Glomerular visceral epithelial cell (primary cell): ENCODE data around the gene DNAH6.
"Not testable (repeated sequence)": the region's sequence is repeated elsewhere in the genome, so short reads cannot be mapped to it uniquely, and the experiment has no call there.

ENCODE experiments used
- DNase-seq: peaks from one replicate; pipeline ENCODE4 v3.0.0-alpha.2; 2016; ENCODE audit errors: extremely low spot score

Gene DNAH6

GRCh38 chr2:84511024-84511423, 5.3 kb upstream of the DNAH6 start:
- DNase-seq, result not testable (repeated sequence)

- DNase-seq, result no peak
Measured at GRCh38 chr2:84515788-84516187, 510 bp upstream of the DNAH6 start.

- no peak for DNase-seq
Measured at GRCh38 chr2:84519332-84519957, 3.1 kb downstream of the DNAH6 start.

- no peak for DNase-seq
Measured at GRCh38 chr2:84526562-84526961, 10.3 kb downstream of the DNAH6 start.

- DNase-seq, result no peak
Measured at GRCh38 chr2:84527137-84528129, 11.1 kb downstream of the DNAH6 start.

- no peak for DNase-seq
Measured at GRCh38 chr2:84532291-84532690, 16.0 kb downstream of the DNAH6 start.

- DNase-seq, result no peak
Measured at GRCh38 chr2:84534225-84534624, 17.9 kb downstream of the DNAH6 start.

- DNase-seq, result no peak
Measured at GRCh38 chr2:84537251-84537650, 21.0 kb downstream of the DNAH6 start.

- no peak for DNase-seq
Measured at GRCh38 chr2:84539729-84540128, 23.4 kb downstream of the DNAH6 start.

GRCh38 chr2:84545005-84545404, 28.7 kb downstream of the DNAH6 start:
- DNase-seq, result no peak

- no peak for DNase-seq
Measured at GRCh38 chr2:84546551-84546950, 30.3 kb downstream of the DNAH6 start.

GRCh38 chr2:84548303-84548702, 32.0 kb downstream of the DNAH6 start:
- no peak for DNase-seq

- DNase-seq, result no peak
Measured at GRCh38 chr2:84550916-84551315, 34.6 kb downstream of the DNAH6 start.

- DNase-seq, result not testable (repeated sequence)
Measured at GRCh38 chr2:84551526-84551925, 35.2 kb downstream of the DNAH6 start.

GRCh38 chr2:84556190-84556589, 39.9 kb downstream of the DNAH6 start:
- DNase-seq, result no peak

- no peak for DNase-seq
Measured at GRCh38 chr2:84559838-84560237, 43.5 kb downstream of the DNAH6 start.

- no peak for DNase-seq
Measured at GRCh38 chr2:84579661-84580060, 63.4 kb downstream of the DNAH6 start.

GRCh38 chr2:84603911-84604310, 87.6 kb downstream of the DNAH6 start:
- DNase-seq, result no peak

GRCh38 chr2:84613082-84613481, 96.8 kb downstream of the DNAH6 start:
- DNase-seq, result no peak

- DNase-seq, result no peak
Measured at GRCh38 chr2:84619794-84620371, 103.6 kb downstream of the DNAH6 start.

- no peak for DNase-seq
Measured at GRCh38 chr2:84628486-84628885, 112.2 kb downstream of the DNAH6 start.

- DNase-seq, result no peak
Measured at GRCh38 chr2:84629550-84629949, 113.3 kb downstream of the DNAH6 start.

- peak; percentile 63 for DNase-seq
Measured at GRCh38 chr2:84631047-84631446, 114.7 kb downstream of the DNAH6 start.
